SK-N-SH treated with all-trans-retinoic acid at 6 μM for 48 hours (cell line): Measurements from ENCODE around the gene ATP6V0E2.

ENCODE experiments used
- ATAC-seq: fragments of 200-7000 bp; cut with Tn5 transposase; 3 replicates; pipeline ENCODE4 v1.9.1; 2020; ENCODE audit warnings: mild to moderate bottlenecking, moderate library complexity
- BACH2 ChIP-seq: fragments of 250-450 bp; sonication (Bioruptor Pico); IDR thresholded peaks from 2 replicates; pipeline ENCODE4 v1.9.0; 2021; ENCODE audit warnings: mild to moderate bottlenecking, borderline replicate concordance
- CSRNP3 ChIP-seq: fragments of 250-450 bp; sonication (Bioruptor Pico); IDR thresholded peaks from 2 replicates; pipeline ENCODE4 v1.5.1; 2021; ENCODE audit warnings: mild to moderate bottlenecking, moderate library complexity
- ESRRG ChIP-seq: fragments of 250-450 bp; sonication (Bioruptor Pico); IDR thresholded peaks from 2 replicates; pipeline ENCODE4 v1.6.1; 2021; ENCODE audit warnings: mild to moderate bottlenecking
- GLIS3 ChIP-seq: fragments of 250-450 bp; sonication (Bioruptor Pico); IDR thresholded peaks from 2 replicates; pipeline ENCODE4 v1.5.0; 2020; ENCODE audit warnings: mild to moderate bottlenecking, moderate library complexity
- OSR1 ChIP-seq: fragments of 250-450 bp; sonication (Bioruptor Pico); IDR thresholded peaks from 2 replicates; pipeline ENCODE4 v1.8.0; 2022; ENCODE audit warnings: moderate library complexity, mild to moderate bottlenecking, inconsistent platforms
- POU6F1 ChIP-seq: fragments of 250-450 bp; sonication (Bioruptor Pico); IDR thresholded peaks from 2 replicates; pipeline ENCODE4 v1.8.0; 2021; ENCODE audit warnings: low read depth, mild to moderate bottlenecking, moderate library complexity, borderline replicate concordance
- RARB ChIP-seq: fragments of 250-450 bp; sonication (Bioruptor Pico); IDR thresholded peaks from 2 replicates; pipeline ENCODE4 v1.8.0; 2021; ENCODE audit warnings: mild to moderate bottlenecking, moderate library complexity
- SNAI2 ChIP-seq: fragments of 250-450 bp; sonication (Bioruptor Pico); IDR thresholded peaks from 2 replicates; pipeline ENCODE4 v1.5.0; 2020; ENCODE audit warnings: mild to moderate bottlenecking, moderate library complexity
- TCF4 ChIP-seq: fragments of 250-450 bp; sonication (Bioruptor Pico); IDR thresholded peaks from 2 replicates; pipeline ENCODE4 v1.8.0; 2021; ENCODE audit warnings: mild to moderate bottlenecking, moderate library complexity, borderline replicate concordance
- TOX ChIP-seq: fragments of 250-450 bp; sonication (Bioruptor Pico); IDR thresholded peaks from 2 replicates; pipeline ENCODE4 v1.8.0; 2021; ENCODE audit warnings: mild to moderate bottlenecking, moderate library complexity, borderline replicate concordance
- TSHZ2 ChIP-seq: fragments of 250-450 bp; sonication (Bioruptor Pico); IDR thresholded peaks from 2 replicates; pipeline ENCODE4 v1.5.0; 2020; ENCODE audit warnings: mild to moderate bottlenecking, moderate library complexity
- ZC3H10 ChIP-seq: fragments of 250-450 bp; sonication (Bioruptor Pico); IDR thresholded peaks from 2 replicates; pipeline ENCODE4 v1.5.1; 2021; ENCODE audit warnings: mild to moderate bottlenecking, moderate library complexity
- ZFP3 ChIP-seq: fragments of 250-450 bp; sonication (Bioruptor Pico); IDR thresholded peaks from 2 replicates; pipeline ENCODE4 v1.5.0; 2020; ENCODE audit warnings: mild to moderate bottlenecking, moderate library complexity
- ZNF565 ChIP-seq: fragments of 450-650 bp; formaldehyde crosslinking; conservative IDR thresholded peaks from 2 replicates; pipeline ENCODE4 v1.5.0; 2020; ENCODE audit warnings: low read depth, mild to moderate bottlenecking, moderate library complexity
- ZNF70 ChIP-seq: fragments of 450-650 bp; formaldehyde crosslinking; IDR thresholded peaks from 2 replicates; pipeline ENCODE4 v1.5.0; 2020; ENCODE audit warnings: mild to moderate bottlenecking, moderate library complexity
- ZNF8 ChIP-seq: fragments of 450-650 bp; formaldehyde crosslinking; IDR thresholded peaks from 2 replicates; pipeline ENCODE4 v1.5.0; 2020; ENCODE audit warnings: mild to moderate bottlenecking, moderate library complexity
- TF ChIP-seq, protein P1 (sequence below): fragments of 250-450 bp; sonication (Bioruptor Pico); IDR thresholded peaks from 2 replicates; pipeline ENCODE4 v1.8.0; 2020; ENCODE audit warnings: mild to moderate bottlenecking, moderate library complexity, borderline replicate concordance

ATP6V0E2 gene

DNA sequence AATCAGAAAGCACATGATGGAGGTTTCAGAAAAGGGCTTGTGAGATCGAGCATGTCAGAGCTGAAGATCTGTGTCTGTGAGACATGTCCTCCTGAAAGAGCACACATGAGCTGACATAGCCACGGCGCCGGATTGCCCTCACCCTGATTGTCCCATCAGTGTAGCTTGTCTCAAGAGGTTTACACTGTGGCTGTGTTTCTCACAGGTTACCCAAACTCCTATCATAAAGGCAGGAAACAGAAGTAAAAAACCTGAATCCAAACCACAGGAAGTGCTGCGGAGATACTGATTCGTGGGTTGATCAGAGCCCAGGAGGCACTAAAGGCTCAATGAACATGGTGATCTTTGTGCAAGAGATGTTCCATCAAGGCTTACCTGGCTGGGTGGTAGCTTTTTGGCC is 3.9 kb upstream of the ATP6V0E2 start:
- ATAC-seq = no peak
- no peak for TF ChIP-seq ZC3H10
- TF ChIP-seq TOX (CRISPR knock-in tag) = no peak
- TF ChIP-seq SNAI2 (CRISPR knock-in tag) = no peak
- TF ChIP-seq ZNF70 (CRISPR knock-in tag) = no peak
- TF ChIP-seq, protein P1, sequence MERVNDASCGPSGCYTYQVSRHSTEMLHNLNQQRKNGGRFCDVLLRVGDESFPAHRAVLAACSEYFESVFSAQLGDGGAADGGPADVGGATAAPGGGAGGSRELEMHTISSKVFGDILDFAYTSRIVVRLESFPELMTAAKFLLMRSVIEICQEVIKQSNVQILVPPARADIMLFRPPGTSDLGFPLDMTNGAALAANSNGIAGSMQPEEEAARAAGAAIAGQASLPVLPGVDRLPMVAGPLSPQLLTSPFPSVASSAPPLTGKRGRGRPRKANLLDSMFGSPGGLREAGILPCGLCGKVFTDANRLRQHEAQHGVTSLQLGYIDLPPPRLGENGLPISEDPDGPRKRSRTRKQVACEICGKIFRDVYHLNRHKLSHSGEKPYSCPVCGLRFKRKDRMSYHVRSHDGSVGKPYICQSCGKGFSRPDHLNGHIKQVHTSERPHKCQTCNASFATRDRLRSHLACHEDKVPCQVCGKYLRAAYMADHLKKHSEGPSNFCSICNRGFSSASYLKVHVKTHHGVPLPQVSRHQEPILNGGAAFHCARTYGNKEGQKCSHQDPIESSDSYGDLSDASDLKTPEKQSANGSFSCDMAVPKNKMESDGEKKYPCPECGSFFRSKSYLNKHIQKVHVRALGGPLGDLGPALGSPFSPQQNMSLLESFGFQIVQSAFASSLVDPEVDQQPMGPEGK (CRISPR knock-in tag) = no peak
- TF ChIP-seq OSR1 (CRISPR knock-in tag) = no peak
- TF ChIP-seq CSRNP3 (CRISPR knock-in tag) = no peak
- no peak for TF ChIP-seq TCF4 (CRISPR knock-in tag)
- TF ChIP-seq ESRRG = no peak
- no peak for TF ChIP-seq ZNF565 (CRISPR knock-in tag)
- TF ChIP-seq RARB = no peak
- no peak for TF ChIP-seq ZNF8 (CRISPR knock-in tag)

GRCh38 chr7:149870274-149870673 is 3.5 kb upstream of the ATP6V0E2 start:
- no peak for TF ChIP-seq ZFP3
- TF ChIP-seq OSR1 (CRISPR knock-in tag) = no peak
- TF ChIP-seq POU6F1 (CRISPR knock-in tag) = no peak
- TF ChIP-seq RARB = no peak
- TF ChIP-seq ESRRG = no peak
- no peak for ATAC-seq

- ATAC-seq = no peak
- TF ChIP-seq, protein P1 (CRISPR knock-in tag) = no peak
- TF ChIP-seq GLIS3 (CRISPR knock-in tag) (no peak), BACH2 (CRISPR knock-in tag) (no peak), POU6F1 (CRISPR knock-in tag) (no peak), TOX (CRISPR knock-in tag) (no peak), TSHZ2 (no peak)
These were observed 2.9 kb upstream of the ATP6V0E2 start for GRCh38 chr7:149870701-149871483.
